Spleen (tissue), 7 donors: Measurements from ENCODE around the gene HDAC4.

ENCODE experiments used
- CTCF ChIP-seq, 11 experiments: fragments of 200-600 bp in 7 of 11; fragments of 450-650 bp in 4 of 11; sonication (generic) in 4 of 11; IDR thresholded peaks in 8 of 11; conservative IDR thresholded peaks in 3 of 11; 1 replicate in 7 of 11; 2 replicates in 4 of 11; pipeline versions ENCODE4 v1.4.0 to v1.8.0; 2016 to 2021; ENCODE audit warnings: antibody characterized with exemption in 11 of 11, inconsistent platforms in 4 of 11, mild to moderate bottlenecking in 1 of 11
- POLR2A ChIP-seq, 3 donors: fragments of 450-650 bp; IDR thresholded peaks; one replicate each; pipeline ENCODE4 v1.5.1; 2017; ENCODE audit warnings: antibody characterized with exemption in 3 of 3, mild to moderate bottlenecking in 1 of 3
- donor health status: DM: no; HTN: no; CAD: no; lungs with moderate emphysema.
- donor health status: DM: no; HTN: no; CAD: no.
- donor health status: DM: no; HTN: no; CAD: no.

GRCh38 chr2:239388236-239389151, 12.3 kb downstream of the HDAC4 start:
- TF ChIP-seq CTCF (IDR thresholded peaks at IDR 0.05 in 8 of 11, conservative IDR thresholded peaks at IDR 0.05 in 3 of 11) = no peak
- TF ChIP-seq POLR2A (IDR thresholded peaks at IDR 0.05) = no peak
